Measurements from ENCODE around the gene REX1BD. TPM values are rescaled to one million over a fixed set of nuclear protein-coding genes. Genes with fewer than 3 reads are reported as not detected.
A peak's percentile ranks its signal among the peaks of the same experiment; 100 is the strongest.

REX1BD gene
- total and polyA plus RNA-seq, 2 of the 13 experiments (the other 11 are each of a cell fraction or from before 2014, with no cell fraction given) = 7.5 to 25.4 TPM

DNA sequence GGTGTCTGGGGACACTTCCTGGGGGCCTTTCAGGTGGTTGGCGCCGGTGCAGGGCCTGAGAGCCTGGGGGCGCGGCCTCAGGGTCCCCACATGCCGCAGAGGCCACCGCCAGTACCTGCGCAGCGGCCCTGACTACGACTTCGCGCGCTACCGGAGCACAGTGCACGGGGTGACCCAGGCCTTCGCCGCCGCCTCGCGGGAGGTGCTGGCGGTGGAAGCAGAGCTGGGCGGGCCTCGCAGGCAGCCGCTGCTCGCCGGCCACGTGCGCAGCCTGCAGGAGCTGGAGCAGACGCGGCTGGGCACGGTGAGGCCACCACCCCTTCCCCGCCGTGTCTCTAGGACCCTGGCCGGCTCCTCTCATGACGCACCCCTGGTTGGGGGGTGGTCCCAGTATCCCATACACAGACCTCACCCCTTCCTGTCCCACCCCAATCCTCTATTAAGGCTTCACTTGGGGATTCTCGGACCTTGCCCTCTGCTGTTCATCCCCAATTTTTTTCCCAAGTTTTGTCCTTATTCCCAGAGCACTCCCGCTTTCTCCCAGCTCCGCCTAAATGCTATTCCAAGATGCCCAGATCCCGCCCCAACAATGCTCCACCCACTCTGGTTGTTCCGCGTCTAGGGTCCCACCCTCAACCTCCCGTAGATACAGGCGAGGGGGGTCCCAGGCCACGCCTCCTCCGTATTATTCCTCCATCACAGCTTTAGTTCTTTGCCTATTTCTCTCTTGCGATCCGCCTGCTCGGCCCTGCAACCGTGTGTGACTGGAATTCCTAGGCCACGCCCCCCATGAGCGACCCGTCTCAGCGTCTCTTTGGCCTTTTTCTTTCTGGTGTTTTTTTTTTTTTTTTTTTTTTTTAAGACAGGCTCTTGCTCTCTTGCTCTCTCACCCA, 1.0 kb downstream of the REX1BD start (continued):
- TF ChIP-seq ZNF552 (CRISPR knock-in tag; IDR thresholded peaks at IDR 0.05; ENCODE audit: borderline replicate concordance) (peak; percentile 96; the same call in 1 of the 2 replicates), ZFAT (CRISPR knock-in tag; conservative IDR thresholded peaks at IDR 0.05) (peak; percentile 89), ARHGAP35 (CRISPR knock-in tag; IDR thresholded peaks at IDR 0.05; ENCODE audit: borderline replicate concordance) (peak; percentile 97; the same call in 1 of the 2 replicates), ETV6 (CRISPR knock-in tag; conservative IDR thresholded peaks at IDR 0.05) (no peak), ZBTB7B (CRISPR knock-in tag; IDR thresholded peaks at IDR 0.05) (no peak; the same call in 1 of the 2 replicates), YY1 (IDR thresholded peaks at IDR 0.05; ENCODE audit: insufficient read depth, insufficient replicate concordance, low read depth, low read length) (no peak), PAF1 (CRISPR knock-in tag; IDR thresholded peaks at IDR 0.05) (no peak; the same call in none of the 2 replicates), CEBPG (CRISPR knock-in tag; IDR thresholded peaks at IDR 0.05) (no peak), ZNF20 (CRISPR knock-in tag; IDR thresholded peaks at IDR 0.05) (no peak), SAP130 (CRISPR knock-in tag; IDR thresholded peaks at IDR 0.05; ENCODE audit: low read depth) (peak; percentile 57), JUND (CRISPR knock-in tag; IDR thresholded peaks at IDR 0.05) (peak; percentile 71; the same call in 1 of the 2 replicates), ZNF777 (CRISPR knock-in tag; IDR thresholded peaks at IDR 0.05) (peak; percentile 80), MIER2 (CRISPR knock-in tag; IDR thresholded peaks at IDR 0.05) (no peak), RFXAP (CRISPR knock-in tag; IDR thresholded peaks at IDR 0.05; ENCODE audit: borderline replicate concordance) (peak; percentile 88; the same call in 1 of the 2 replicates), RXRB (CRISPR knock-in tag; IDR thresholded peaks at IDR 0.05; ENCODE audit: borderline replicate concordance) (peak; percentile 50; the same call in 1 of the 2 replicates), ZBTB42 (CRISPR knock-in tag; IDR thresholded peaks at IDR 0.05) (peak; percentile 89), RELA (CRISPR knock-in tag; IDR thresholded peaks at IDR 0.05) (no peak; the same call in 1 of the 2 replicates), ZMAT3 (CRISPR knock-in tag; conservative IDR thresholded peaks at IDR 0.05) (peak; percentile 95; the same call in 1 of the 2 replicates), ZC3H13 (CRISPR knock-in tag; IDR thresholded peaks at IDR 0.05) (peak; percentile 81), ESRRA (CRISPR knock-in tag; IDR thresholded peaks at IDR 0.05; ENCODE audit: low read depth) (peak; percentile 75; the same call in 1 of the 2 replicates), GATAD2A (CRISPR knock-in tag; IDR thresholded peaks at IDR 0.05) (no peak)
- TF ChIP-seq, protein P1, sequence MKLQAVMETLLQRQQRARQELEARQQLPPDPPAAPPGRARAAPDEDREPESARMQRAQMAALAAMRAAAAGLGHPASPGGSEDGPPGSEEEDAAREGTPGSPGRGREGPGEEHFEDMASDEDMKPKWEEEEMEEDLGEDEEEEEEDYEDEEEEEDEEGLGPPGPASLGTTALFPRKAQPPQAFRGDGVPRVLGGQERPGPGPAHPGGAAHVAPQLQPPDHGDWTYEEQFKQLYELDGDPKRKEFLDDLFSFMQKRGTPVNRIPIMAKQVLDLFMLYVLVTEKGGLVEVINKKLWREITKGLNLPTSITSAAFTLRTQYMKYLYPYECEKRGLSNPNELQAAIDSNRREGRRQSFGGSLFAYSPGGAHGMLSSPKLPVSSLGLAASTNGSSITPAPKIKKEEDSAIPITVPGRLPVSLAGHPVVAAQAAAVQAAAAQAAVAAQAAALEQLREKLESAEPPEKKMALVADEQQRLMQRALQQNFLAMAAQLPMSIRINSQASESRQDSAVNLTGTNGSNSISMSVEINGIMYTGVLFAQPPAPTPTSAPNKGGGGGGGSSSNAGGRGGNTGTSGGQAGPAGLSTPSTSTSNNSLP (IDR thresholded peaks at IDR 0.05; ENCODE audit: low read depth, low read length) = no peak
- TF ChIP-seq, protein P2, sequence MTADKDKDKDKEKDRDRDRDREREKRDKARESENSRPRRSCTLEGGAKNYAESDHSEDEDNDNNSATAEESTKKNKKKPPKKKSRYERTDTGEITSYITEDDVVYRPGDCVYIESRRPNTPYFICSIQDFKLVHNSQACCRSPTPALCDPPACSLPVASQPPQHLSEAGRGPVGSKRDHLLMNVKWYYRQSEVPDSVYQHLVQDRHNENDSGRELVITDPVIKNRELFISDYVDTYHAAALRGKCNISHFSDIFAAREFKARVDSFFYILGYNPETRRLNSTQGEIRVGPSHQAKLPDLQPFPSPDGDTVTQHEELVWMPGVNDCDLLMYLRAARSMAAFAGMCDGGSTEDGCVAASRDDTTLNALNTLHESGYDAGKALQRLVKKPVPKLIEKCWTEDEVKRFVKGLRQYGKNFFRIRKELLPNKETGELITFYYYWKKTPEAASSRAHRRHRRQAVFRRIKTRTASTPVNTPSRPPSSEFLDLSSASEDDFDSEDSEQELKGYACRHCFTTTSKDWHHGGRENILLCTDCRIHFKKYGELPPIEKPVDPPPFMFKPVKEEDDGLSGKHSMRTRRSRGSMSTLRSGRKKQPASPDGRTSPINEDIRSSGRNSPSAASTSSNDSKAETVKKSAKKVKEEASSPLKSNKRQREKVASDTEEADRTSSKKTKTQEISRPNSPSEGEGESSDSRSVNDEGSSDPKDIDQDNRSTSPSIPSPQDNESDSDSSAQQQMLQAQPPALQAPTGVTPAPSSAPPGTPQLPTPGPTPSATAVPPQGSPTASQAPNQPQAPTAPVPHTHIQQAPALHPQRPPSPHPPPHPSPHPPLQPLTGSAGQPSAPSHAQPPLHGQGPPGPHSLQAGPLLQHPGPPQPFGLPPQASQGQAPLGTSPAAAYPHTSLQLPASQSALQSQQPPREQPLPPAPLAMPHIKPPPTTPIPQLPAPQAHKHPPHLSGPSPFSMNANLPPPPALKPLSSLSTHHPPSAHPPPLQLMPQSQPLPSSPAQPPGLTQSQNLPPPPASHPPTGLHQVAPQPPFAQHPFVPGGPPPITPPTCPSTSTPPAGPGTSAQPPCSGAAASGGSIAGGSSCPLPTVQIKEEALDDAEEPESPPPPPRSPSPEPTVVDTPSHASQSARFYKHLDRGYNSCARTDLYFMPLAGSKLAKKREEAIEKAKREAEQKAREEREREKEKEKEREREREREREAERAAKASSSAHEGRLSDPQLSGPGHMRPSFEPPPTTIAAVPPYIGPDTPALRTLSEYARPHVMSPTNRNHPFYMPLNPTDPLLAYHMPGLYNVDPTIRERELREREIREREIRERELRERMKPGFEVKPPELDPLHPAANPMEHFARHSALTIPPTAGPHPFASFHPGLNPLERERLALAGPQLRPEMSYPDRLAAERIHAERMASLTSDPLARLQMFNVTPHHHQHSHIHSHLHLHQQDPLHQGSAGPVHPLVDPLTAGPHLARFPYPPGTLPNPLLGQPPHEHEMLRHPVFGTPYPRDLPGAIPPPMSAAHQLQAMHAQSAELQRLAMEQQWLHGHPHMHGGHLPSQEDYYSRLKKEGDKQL (CRISPR knock-in tag; IDR thresholded peaks at IDR 0.05; ENCODE audit: low read depth) = 0 out of 2 replicates have a peak, but pooled peaks have one; percentile 27
